Hepatocyte (in vitro differentiated cells): ENCODE data around the gene DLX1. TPM values are rescaled to one million over a fixed set of nuclear protein-coding genes. Genes with fewer than 3 reads are reported as not detected.

Source experiments
- DNase-seq: peaks from one replicate; pipeline ENCODE4 v3.0.0-alpha.2; 2016; ENCODE audit warnings: low spot score
- H2AFZ ChIP-seq: fragments of 200-600 bp; sonication (generic); 2 replicates; pipeline ENCODE4 v1.6.0; 2016; ENCODE audit warnings: antibody characterized with exemption, mild to moderate bottlenecking
- H3K27ac ChIP-seq: fragments of 200-600 bp; sonication (generic); 2 replicates; pipeline ENCODE4 v1.5.1; 2016; ENCODE audit warnings: mild to moderate bottlenecking
- H3K27me3 ChIP-seq: fragments of 200-600 bp; sonication (generic); 2 replicates; pipeline ENCODE4 v1.6.1; 2016
- H3K36me3 ChIP-seq: fragments of 200-600 bp; sonication (generic); replicated peaks from 2 replicates; pipeline ENCODE4 v1.5.1; 2016; ENCODE audit warnings: low read depth; ENCODE audit not compliant: insufficient read depth
- H3K4me1 ChIP-seq: fragments of 200-600 bp; sonication (generic); 2 replicates; pipeline ENCODE4 v1.5.1; 2016; ENCODE audit warnings: mild to moderate bottlenecking, moderate library complexity; ENCODE audit not compliant: insufficient read depth
- H3K4me2 ChIP-seq: fragments of 200-600 bp; sonication (generic); 2 replicates; pipeline ENCODE4 v1.6.0; 2016
- H3K4me3 ChIP-seq: fragments of 200-600 bp; sonication (generic); 2 replicates; pipeline ENCODE4 v1.5.1; 2016; ENCODE audit warnings: mild to moderate bottlenecking
- H3K79me2 ChIP-seq: fragments of 200-600 bp; sonication (generic); 2 replicates; pipeline ENCODE4 v1.6.0; 2017; ENCODE audit warnings: mild to moderate bottlenecking
- H3K9me2 ChIP-seq: fragments of 200-600 bp; sonication (generic); replicated peaks from 2 replicates; pipeline ENCODE4 v1.6.0; 2017; ENCODE audit warnings: mild to moderate bottlenecking; ENCODE audit not compliant: insufficient read depth
- H3K9me3 ChIP-seq: fragments of 200-600 bp; sonication (generic); 2 replicates; pipeline ENCODE4 v1.5.1; 2016; ENCODE audit warnings: low read depth, mild to moderate bottlenecking
- H4K20me1 ChIP-seq: fragments of 200-600 bp; sonication (generic); 2 replicates; pipeline ENCODE4 v1.6.0; 2016; ENCODE audit warnings: mild to moderate bottlenecking; ENCODE audit not compliant: insufficient read depth, poor library complexity, severe bottlenecking
- EZH2 ChIP-seq: fragments of 200-600 bp; sonication (generic); IDR thresholded peaks from 2 replicates; pipeline ENCODE4 v1.6.1; 2016; ENCODE audit warnings: antibody characterized with exemption, mild to moderate bottlenecking, borderline replicate concordance
- EZH2phosphoT487 ChIP-seq: fragments of 200-600 bp; sonication (generic); IDR thresholded peaks from one replicate; pipeline ENCODE4 v1.6.1; 2018; ENCODE audit warnings: antibody characterized with exemption, mild to moderate bottlenecking, low read depth, moderate library complexity; ENCODE audit not compliant: unreplicated experiment, severe bottlenecking
- WGBS: methylation state at CpG from one replicate; pipeline ENCODE4 v1.1.6; 2016; ENCODE audit warnings: low lambda C conversion rate; ENCODE audit errors: missing lambda C conversion rate; 5-methylcytosine and 5-hydroxymethylcytosine counted together
- polyA plus RNA-seq: library from polyadenylated mRNA; unstranded; fragments of >200 nt; fragmentation: Nextera tagmentation; extraction: Ambion mirVana; gene quantifications from 2 replicates; pipeline ENCODE4 v1.2.1, GENCODE V29; 2016
- total RNA-seq: library from RNA; depleted of rRNA; stranded (reverse); fragments of >200 nt; gene quantifications from 2 replicates; pipeline ENCODE4 v1.2.3, GENCODE V29; 2014
- TF ChIP-seq, protein P1 (sequence below): fragments of 200-600 bp; sonication (generic); IDR thresholded peaks from 2 replicates; pipeline ENCODE4 v1.5.1; 2016; ENCODE audit warnings: antibody characterized with exemption, mild to moderate bottlenecking; ENCODE audit not compliant: poor library complexity

Gene DLX1
- total and polyA plus RNA-seq, 2 experiments from 2014 or later, result not detected

DNA sequence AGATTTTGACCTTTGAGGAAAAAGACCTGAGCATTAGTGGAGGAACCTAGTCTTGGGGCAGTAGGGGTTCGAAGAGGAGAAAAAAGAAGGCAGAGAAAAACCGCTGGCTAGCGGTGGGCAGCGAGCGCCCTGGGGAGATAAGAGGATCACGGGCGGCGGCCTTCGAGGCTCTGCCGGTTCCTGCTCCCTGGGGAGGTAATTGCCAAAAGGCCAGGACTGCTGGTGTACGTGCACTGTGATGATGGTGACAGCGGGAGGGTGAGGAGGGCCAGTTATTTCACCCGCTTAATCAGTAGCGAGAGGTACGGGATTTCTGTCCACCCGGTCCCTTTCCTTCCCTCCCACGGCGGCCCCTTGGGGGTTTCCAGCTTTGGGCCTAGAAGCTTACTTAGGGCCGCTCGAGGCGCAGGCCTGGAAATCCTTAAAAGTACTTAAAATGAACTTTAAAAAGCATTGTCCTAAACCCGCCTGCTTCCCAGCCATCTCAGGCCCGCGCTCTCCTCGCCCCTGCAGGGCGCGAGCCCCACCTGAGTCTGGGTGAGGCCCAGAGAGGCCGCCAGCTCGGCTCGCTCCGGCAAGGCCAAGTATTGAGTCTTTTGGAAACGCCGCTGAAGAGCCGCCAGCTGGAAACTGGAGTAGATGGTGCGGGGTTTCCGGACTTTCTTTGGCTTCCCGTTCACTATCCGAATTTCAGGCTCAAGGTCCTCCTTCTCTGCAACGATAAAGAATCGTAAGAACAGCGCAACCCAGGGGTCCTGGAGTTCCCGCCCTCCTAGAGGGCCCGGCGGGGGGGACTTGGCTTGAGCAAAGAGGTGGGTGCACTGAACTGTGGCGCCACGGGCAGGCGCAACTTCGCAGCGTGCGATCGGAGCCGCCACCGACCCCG, 15.9 kb downstream of the DLX1 start:
- Histone ChIP-seq H3K27ac (no peak overlapping the region), H4K20me1 (no peaks in the 10 kb centered on the region), H2AFZ (peak overlapping the region; percentile 63), H3K4me2 (peak overlapping the region; percentile 96), H3K9me3 (no peaks in the 10 kb centered on the region), H3K4me1 (peaks cover 54% of the 10 kb centered on the region), H3K27me3 (peaks cover 96% of the 10 kb centered on the region), H3K79me2 (no peaks in the 10 kb centered on the region), H3K36me3 (no peaks in the 10 kb centered on the region), H3K9me2 (no peaks in the 10 kb centered on the region), H3K4me3 (no peak overlapping the region)
- 7% methylated on average over 54 of the region's 54 CpGs for WGBS
- TF ChIP-seq EZH2 (peak; percentile 78), EZH2phosphoT487 (peak; percentile 84)
- TF ChIP-seq, protein P1, sequence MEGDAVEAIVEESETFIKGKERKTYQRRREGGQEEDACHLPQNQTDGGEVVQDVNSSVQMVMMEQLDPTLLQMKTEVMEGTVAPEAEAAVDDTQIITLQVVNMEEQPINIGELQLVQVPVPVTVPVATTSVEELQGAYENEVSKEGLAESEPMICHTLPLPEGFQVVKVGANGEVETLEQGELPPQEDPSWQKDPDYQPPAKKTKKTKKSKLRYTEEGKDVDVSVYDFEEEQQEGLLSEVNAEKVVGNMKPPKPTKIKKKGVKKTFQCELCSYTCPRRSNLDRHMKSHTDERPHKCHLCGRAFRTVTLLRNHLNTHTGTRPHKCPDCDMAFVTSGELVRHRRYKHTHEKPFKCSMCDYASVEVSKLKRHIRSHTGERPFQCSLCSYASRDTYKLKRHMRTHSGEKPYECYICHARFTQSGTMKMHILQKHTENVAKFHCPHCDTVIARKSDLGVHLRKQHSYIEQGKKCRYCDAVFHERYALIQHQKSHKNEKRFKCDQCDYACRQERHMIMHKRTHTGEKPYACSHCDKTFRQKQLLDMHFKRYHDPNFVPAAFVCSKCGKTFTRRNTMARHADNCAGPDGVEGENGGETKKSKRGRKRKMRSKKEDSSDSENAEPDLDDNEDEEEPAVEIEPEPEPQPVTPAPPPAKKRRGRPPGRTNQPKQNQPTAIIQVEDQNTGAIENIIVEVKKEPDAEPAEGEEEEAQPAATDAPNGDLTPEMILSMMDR, result no peak
- no peak for DNase-seq

DNA sequence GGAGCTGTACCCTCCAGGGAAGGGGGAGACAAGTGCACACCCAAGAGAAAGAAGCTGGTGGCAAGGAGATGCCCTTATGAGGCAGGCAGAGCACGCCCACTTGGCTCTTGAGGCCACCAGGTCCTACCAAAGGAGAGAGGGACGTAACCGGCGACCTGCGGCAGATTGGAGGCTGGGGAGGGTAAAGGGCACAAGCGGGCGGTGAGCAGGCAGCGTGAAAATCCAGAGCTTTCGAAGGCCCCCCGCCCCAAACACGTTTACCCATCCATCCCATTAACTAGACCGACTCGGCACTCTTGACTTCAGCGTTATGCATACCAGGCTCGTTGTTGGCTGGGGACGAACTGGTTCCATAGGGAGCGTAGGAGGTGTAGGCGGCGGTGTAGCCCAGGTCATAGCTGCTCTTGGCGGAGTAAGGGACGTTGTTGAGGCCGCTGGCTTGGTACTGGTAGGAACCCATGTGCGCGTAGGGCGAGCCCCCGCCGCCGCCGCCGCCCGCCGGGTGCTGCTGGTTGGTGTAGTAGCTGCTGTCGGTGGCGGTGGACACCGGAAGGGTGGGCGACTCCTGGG, 16.6 kb downstream of the DLX1 start:
- no peak for DNase-seq
- Histone ChIP-seq H3K27me3 (peaks cover 96% of the 10 kb centered on the region), H3K4me2 (peak overlapping the region; percentile 96), H3K27ac (no peak overlapping the region), H3K9me3 (no peaks in the 10 kb centered on the region), H4K20me1 (no peaks in the 10 kb centered on the region), H3K4me3 (peak overlapping the region; percentile 59), H3K79me2 (no peaks in the 10 kb centered on the region), H3K9me2 (no peaks in the 10 kb centered on the region), H3K4me1 (peaks cover 53% of the 10 kb centered on the region), H3K36me3 (no peaks in the 10 kb centered on the region), H2AFZ (peak overlapping the region; percentile 63)
- WGBS, result 3% methylated on average over 33 of the region's 36 CpGs
- TF ChIP-seq, protein P1, result no peak
- TF ChIP-seq EZH2, result peak; percentile 72
- peak; percentile 11 for TF ChIP-seq EZH2phosphoT487

DNA sequence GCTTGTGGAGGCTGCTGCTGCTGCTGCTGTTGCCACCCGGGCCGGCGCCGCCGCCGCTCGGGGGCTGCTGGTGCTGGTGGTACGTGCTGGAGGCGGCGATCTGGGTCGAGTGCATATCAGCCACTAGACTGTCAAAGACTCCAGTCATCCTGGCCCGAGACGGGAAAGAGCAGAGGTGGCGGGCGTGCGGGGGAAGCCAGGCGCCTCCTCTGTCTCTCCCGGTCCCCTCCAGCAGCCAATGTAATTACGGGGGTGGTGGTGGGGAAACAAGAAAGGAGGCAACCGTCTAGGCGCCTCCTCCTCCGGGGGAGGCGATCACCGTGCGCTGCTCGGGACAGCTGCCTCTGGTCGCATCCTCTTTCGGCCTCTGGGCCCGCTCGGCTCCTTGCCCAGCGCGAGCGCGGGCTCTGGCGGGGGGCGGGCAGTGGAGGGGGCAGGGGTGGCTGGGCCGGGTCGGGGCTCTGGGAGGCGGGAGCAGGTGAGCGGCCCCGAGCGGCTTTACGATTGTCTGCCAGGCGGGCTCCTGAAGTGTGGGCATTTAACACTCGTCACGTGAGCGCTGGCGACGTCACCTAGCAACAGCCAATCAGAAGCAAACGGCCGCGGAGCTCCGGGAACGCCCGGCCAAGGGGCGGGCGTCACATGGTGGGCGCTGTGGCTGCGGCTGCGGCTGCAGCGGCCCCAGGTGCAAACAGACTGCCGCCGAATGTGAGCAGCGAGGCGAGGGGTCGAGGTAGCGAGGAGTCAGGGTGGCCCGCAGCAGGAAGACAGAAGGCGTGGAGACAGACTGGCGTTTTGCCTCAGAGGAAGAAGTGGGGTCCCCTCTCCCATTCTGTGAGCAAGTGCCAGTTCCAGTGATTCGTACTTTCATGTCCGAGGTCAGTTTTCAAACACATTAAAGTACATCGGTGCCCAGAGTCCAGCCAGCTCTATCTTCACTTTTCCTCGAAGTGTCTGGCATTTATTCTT, 17.4 kb downstream of the DLX1 start, which contains the start of gene DLX2:
TSS of gene DLX2 (minus strand) at position 510 of the 969 bp plus-strand sequence. CDS start at position 148, 362 bp downstream.
- Histone ChIP-seq H2AFZ (peak within 1 kb of the TSS; percentile 63), H3K36me3 (no peaks in the 10 kb centered on the region), H3K9me3 (no peaks in the 10 kb centered on the region), H3K79me2 (no peaks in the 10 kb centered on the region), H4K20me1 (no peaks in the 10 kb centered on the region), H3K4me1 (peaks cover 48% of the 10 kb centered on the region), H3K4me2 (peak within 1 kb of the TSS; percentile 96), H3K9me2 (no peaks in the 10 kb centered on the region), H3K27ac (no peak within 1 kb of the TSS), H3K27me3 (peaks cover 95% of the 10 kb centered on the region), H3K4me3 (peak within 1 kb of the TSS; percentile 59)
- peak; percentile 95 for DNase-seq
- no peak for TF ChIP-seq EZH2
- TF ChIP-seq EZH2phosphoT487, result no peak
- TF ChIP-seq, protein P1, result no peak
- WGBS, result 2% methylated on average over 46 of the region's 74 CpGs
